HG03469 (cell line): ENCODE results near the gene NTMT1.
"Not testable (repeated sequence)": the region's sequence is repeated elsewhere in the genome, so short reads cannot be mapped to it uniquely, and the experiment has no call there.

Source experiments
- ATAC-seq: cut with Tn5 transposase; IDR thresholded peaks from one replicate; pipeline ENCODE4 v1.9.1; 2021; ENCODE audit warnings: mild to moderate bottlenecking, moderate library complexity, moderate number of reproducible peaks; ENCODE audit not compliant: unreplicated experiment

The NTMT1 gene

DNA sequence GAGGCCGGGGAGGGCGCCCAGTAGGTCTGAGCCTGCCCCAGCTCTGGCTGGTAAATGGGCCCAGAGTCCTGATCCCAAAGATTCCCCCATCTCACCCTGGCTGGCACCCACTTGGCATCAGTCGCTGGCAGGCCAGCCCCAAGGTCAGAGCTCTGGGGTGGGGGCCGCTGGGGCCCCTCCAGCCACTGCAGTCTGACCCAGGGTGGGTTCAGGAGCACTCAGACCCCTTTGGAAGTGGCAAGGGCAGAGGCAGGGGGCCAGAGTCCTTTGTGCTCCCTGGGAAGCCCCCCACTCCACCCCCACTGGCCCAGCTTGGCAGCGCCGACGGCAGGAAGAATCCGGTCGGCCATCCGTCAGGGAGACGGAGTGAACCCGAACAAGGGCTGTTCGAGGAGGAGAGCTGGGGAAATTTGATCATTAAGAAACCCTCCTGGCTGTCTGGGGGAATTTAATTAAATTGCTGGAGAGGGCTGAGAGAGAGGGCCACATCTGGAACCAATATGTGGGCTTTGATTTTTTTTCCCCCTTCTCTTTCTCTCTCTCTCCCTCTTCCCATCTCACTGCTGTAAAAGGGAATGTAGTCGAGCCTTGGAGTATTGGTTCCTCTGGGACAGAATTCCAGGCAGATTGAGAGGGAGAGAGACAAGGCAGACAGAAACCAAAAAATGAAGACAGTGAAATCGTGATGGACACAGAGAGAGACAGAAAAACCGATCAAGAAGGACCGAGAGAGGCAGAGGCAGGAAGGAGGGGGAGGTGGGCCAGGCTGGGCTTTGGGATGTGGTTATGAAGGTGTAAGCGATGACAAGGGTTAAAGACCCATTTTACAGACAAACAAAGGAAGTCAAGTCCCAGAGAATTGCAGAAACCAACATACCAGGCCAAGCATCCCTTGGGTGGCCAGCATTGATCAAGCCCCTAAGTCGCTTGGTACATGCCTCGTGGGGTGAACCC, 24.0 kb downstream of the NTMT1 start:
- no peak for ATAC-seq

GRCh38 chr9:129650680-129651235, 24.8 kb downstream of the NTMT1 start:
- no peak for ATAC-seq

- ATAC-seq: no peak
Measured at GRCh38 chr9:129653823-129654553, 28.0 kb downstream of the NTMT1 start.

- ATAC-seq: no peak
Measured at GRCh38 chr9:129654554-129655040, 28.6 kb downstream of the NTMT1 start.

- ATAC-seq: no peak
Measured at GRCh38 chr9:129655154-129655553, 29.2 kb downstream of the NTMT1 start.

- no peak for ATAC-seq
Measured at GRCh38 chr9:129655696-129656095, 29.7 kb downstream of the NTMT1 start.

DNA sequence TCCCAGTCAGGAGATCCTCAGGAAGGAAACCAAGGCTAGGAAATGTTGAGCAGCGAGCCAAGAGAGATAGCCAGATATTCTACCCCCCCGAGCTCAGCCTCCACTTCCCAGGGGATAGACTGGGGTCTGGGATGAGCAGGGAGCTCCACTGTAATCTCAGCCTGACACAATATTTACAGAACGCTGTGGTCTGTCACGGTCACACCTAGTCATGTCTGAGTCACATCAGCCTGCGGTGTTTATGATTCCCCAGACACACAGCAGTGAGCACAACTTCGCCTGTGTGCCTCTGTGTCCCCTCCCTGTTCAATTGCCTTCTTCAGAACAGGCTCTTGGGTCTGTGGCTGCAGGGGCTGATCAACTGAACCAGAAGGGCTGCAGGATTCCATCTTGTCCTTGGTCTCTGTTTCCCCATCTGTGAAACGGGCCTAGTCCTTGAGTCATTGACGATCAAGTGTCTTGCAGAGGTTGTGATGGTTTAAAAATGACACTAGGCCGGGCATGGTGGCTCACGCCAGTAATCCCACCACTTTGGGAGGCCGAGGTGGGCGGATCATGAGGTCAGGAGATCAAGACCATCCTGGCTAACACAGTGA, 30.9 kb downstream of the NTMT1 start:
- no peak for ATAC-seq

DNA sequence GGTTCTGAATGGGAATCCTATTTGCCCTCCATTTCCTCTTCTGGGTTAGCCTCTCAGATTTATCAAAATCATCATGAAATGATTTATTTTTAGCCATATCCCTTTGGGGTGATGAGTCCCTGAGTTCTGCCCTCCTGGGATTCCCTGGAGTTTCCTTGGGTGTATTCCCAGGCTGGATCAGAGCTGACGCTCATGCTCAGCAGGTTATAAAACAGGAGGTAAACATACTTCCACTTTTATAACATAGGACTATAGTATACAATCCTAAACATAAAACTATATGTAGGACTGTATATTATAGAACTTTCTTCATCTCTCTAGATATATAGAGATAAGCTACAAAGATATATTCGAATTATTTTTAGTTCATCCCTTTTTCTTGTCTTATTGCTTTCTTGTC, 35.1 kb downstream of the NTMT1 start:
- ATAC-seq: no peak

- ATAC-seq: not testable (repeated sequence)
Measured at GRCh38 chr9:129662239-129662638, 36.3 kb downstream of the NTMT1 start.

- ATAC-seq: no peak
Measured at GRCh38 chr9:129664746-129665388, 38.9 kb downstream of the NTMT1 start.

DNA sequence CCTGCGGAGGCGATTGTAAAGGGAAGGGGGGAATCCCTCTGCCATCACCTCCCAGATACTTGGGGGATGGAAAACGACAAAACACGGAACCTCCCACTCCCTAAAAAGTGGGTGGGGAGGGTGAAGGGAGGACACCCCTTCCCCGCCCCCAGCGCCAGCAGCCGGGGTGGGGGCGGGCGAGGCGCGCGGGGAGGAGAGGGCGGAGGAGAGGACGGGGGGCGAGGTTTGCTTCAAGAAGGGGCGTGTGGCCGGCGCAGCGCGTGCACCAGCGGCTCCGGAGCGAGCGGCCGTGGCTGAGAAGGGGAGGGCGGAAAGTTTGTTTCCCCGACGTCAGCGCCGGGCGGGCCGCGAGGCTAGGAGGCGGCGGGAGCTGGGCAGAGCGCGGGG, 39.4 kb downstream of the NTMT1 start, which contains the start of gene PRRX2:
TSS of gene PRRX2 (plus strand) at position 259 of the 387 bp plus-strand sequence. CDS start 221 bp downstream, outside the sequence.
- no peak for ATAC-seq

DNA sequence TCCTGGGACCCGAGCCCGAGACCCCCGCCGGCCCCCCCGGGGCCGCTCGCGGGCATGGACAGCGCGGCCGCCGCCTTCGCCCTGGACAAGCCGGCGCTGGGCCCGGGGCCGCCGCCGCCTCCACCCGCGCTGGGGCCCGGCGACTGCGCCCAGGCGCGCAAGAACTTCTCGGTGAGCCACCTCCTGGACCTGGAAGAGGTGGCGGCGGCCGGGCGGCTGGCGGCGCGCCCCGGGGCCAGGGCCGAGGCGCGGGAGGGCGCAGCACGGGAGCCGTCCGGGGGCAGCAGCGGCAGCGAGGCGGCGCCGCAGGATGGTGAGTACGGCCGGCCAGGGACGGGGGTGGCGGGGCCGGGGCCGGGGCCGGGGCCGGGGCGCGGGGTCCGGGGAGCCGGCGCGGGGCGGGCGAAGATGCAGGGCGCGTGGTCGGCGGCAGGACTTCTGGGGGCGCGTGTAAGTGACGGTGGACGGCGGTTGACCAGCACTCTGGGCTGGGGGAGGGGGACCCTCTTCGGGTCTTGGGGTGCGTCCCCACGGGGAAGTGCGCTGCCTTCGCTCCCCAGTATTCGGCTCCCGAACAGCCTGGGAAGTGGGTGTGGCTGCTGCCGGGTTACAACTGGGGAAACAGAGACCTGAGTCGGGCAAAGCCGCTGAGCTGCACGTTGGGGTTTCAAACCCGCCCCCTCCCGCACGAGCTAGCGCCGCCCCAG, 40.0 kb downstream of the NTMT1 start:
- no peak for ATAC-seq

DNA sequence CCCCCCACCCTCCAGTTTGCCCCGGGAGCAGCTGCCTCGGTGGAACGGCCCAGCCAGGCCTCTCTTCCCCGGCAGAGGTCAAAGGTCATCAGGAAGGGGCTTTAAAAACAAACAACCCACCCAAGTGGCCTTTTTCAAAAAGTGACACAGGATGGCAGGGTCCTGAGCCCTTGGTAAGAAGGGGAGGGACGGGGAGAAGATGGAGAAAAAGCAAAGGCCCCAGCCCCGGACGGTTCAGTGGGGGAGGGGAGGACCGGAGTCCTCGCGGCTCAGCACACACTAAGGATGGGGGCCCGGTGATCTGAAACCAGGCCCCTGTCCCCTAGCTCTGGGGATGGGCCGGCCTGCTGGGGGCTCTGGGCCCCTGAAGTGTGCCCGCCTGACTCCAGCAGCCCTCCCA, 40.6 kb downstream of the NTMT1 start:
- ATAC-seq: no peak

- ATAC-seq: no peak
Measured at GRCh38 chr9:129667378-129667777, 41.4 kb downstream of the NTMT1 start.

- ATAC-seq: no peak
Measured at GRCh38 chr9:129667850-129668249, 41.9 kb downstream of the NTMT1 start.

- ATAC-seq: no peak
Measured at GRCh38 chr9:129669141-129669718, 43.3 kb downstream of the NTMT1 start.

- ATAC-seq: no peak
Measured at GRCh38 chr9:129669946-129670345, 44.0 kb downstream of the NTMT1 start.

- no peak for ATAC-seq
Measured at GRCh38 chr9:129671065-129671464, 45.1 kb downstream of the NTMT1 start.

DNA sequence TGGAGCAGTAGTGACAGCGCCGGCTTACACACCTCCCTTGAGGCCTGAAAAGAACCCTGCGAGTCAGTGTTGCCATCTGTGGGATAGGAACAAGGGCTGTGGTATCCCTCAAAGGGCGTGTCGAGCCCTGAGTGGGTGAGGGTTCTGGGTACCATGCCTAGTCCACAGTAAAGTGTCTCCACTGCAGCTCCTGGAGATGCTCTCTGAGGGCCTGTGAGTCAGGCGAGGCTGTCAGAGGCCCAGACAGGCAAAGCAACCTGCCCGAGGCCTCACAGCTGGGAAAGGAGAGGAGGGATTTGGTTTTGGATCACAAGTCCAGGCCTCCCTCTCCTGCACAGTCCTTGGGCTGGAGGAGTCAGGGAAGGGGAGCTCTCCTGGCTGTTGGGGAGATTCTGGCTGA, 45.6 kb downstream of the NTMT1 start:
- no peak for ATAC-seq
